GM18508 (cell line): ENCODE measurements around the gene PIEZO1.

ENCODE experiments used
- ATAC-seq: cut with Tn5 transposase; IDR thresholded peaks from one replicate; pipeline ENCODE4 v1.9.1; 2021; ENCODE audit warnings: moderate number of reproducible peaks; ENCODE audit not compliant: insufficient read depth, unreplicated experiment

PIEZO1 gene

GRCh38 chr16:88770461-88771293 lies 14.3 kb downstream of the PIEZO1 start:
- no peak for ATAC-seq

DNA sequence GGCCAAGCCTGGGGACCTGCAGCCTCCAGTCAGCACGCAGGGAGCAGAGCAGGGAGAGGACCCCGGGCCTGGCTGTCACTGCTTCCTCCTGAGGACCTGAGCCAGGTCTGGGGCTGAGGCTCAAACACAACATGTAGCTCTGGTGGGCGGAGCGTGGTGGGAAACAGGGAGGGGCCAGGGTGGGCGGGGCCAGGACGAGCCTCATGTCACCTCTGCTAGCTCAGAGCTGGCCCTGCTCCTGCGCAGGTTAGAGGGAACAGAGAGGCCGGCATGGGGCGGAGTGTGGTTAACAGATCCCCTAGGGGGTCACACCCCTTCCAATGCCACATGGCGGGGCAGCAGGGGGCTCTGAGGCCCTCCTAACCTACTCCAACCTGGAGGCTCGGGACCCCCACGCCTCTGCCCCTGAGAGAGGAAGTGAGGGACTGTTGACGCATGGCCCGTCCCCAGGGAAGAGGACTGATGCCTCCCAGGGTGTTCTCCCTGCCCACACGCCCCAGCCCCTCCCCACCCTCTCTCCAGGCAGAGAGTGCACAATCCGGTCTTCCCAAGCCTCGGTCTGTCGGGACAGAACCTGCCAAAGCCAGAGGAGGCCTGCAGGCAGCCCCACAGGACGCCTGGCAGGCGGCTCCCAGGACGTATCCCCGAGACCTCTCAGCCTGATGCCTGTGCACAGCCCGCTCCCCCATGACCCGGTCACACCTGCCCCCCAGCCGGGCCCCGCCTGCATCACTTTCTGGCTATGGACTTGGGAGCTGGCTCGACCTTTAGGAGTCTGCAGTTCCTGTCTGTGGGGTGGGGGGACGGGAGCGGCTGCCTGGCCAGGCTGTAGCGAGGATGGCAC lies 15.2 kb downstream of the PIEZO1 start:
- ATAC-seq = no peak

GRCh38 chr16:88768071-88768783 lies 16.8 kb downstream of the PIEZO1 start:
- ATAC-seq = no peak

- ATAC-seq = no peak
Measured at GRCh38 chr16:88767546-88768070, 17.4 kb downstream of the PIEZO1 start.

DNA sequence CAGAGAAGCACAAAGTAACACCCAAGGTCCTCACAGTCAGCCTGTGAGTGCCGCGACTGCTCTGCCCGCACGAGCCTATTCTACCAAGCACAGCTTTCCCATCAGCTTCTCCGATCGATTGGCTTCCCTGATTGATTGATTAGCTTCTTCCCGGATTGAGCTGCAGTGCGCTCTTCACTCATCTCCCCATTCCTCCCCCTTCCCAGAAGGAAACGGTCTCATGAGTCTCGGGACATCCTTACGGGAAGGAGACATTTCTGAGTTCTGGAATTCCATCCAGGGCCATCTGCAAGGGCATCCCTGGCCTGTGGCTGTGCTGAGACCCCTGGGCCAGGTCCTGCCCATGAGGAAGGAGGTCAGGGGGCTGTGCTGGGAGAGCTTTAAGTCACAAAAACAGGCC lies 18.0 kb downstream of the PIEZO1 start:
- ATAC-seq = no peak

GRCh38 chr16:88764913-88765349 lies 20.1 kb downstream of the PIEZO1 start:
- no peak for ATAC-seq

DNA sequence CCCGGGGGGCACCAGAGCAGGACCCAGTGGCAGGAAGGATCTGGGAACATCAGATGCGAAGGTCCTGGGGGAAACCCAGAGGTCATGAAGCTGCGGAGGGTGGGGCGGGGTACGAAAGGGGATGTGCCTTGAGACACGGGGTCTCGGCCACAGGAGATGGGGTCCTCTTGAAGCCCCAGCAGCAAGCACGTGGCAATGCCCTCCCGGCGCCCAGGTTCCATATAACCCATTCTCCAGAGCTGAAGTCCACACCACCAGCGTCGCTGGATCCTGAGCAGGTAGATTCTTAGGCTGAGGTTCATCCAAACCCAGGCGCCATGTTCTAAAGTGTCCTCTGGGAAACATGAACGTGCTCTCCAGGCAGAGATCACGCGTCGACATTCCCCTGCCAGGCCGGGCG lies 20.9 kb downstream of the PIEZO1 start:
- no peak for ATAC-seq

GRCh38 chr16:88763502-88764053 lies 21.4 kb downstream of the PIEZO1 start:
- ATAC-seq = no peak

GRCh38 chr16:88762941-88763340 lies 22.1 kb downstream of the PIEZO1 start:
- ATAC-seq = no peak

- ATAC-seq = no peak
Measured at GRCh38 chr16:88762258-88762870, 22.7 kb downstream of the PIEZO1 start.

GRCh38 chr16:88761830-88762229 lies 23.2 kb downstream of the PIEZO1 start:
- no peak for ATAC-seq

- ATAC-seq = no peak
Measured at GRCh38 chr16:88761143-88761534, 23.9 kb downstream of the PIEZO1 start.

- ATAC-seq = no peak
Measured at GRCh38 chr16:88760424-88761142, 24.4 kb downstream of the PIEZO1 start.

GRCh38 chr16:88759976-88760350 lies 25.1 kb downstream of the PIEZO1 start:
- no peak for ATAC-seq

- ATAC-seq = no peak
Measured at GRCh38 chr16:88759245-88759975, 25.6 kb downstream of the PIEZO1 start.

- no peak for ATAC-seq
Measured at GRCh38 chr16:88758944-88759244, 26.1 kb downstream of the PIEZO1 start.

- ATAC-seq = no peak
Measured at GRCh38 chr16:88758227-88758943, 26.6 kb downstream of the PIEZO1 start.
